ENCODE measurements around the gene UFSP1.

DNA sequence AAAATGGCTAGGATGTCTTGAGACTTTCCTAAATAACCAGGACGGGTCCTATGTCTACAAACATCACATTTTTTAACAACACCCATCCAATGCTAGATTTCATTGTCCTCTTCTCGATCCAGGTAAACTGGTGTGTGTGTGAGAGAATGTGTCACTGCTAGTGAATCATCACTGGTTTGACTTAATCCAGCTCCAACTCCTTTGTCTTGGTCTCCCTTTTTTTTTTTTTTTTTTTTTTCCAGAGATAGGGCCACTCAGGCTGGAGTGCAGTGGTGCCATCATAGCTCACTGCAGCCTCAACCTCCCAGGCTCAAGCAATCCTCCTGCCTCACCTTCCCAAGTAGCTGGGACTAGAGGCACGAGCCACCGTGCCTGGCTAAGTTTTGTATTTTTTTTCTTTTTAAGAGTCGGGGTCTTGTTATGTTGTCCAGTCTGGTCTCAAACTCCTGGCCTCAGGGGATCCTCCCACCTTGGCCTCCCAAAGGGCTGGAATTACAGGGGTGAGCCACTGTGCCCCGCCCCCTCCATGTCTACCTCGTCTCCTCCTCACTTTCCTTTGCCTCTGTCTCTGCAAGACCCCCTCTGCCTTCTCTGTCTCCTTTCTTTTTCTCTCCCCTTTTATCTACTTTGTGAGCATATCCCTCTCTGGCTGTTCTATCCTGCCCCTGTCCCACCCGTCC lies 2.2 kb upstream of the UFSP1 start:
- TF ChIP-seq, protein P1, sequence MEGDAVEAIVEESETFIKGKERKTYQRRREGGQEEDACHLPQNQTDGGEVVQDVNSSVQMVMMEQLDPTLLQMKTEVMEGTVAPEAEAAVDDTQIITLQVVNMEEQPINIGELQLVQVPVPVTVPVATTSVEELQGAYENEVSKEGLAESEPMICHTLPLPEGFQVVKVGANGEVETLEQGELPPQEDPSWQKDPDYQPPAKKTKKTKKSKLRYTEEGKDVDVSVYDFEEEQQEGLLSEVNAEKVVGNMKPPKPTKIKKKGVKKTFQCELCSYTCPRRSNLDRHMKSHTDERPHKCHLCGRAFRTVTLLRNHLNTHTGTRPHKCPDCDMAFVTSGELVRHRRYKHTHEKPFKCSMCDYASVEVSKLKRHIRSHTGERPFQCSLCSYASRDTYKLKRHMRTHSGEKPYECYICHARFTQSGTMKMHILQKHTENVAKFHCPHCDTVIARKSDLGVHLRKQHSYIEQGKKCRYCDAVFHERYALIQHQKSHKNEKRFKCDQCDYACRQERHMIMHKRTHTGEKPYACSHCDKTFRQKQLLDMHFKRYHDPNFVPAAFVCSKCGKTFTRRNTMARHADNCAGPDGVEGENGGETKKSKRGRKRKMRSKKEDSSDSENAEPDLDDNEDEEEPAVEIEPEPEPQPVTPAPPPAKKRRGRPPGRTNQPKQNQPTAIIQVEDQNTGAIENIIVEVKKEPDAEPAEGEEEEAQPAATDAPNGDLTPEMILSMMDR (IDR thresholded peaks at IDR 0.05; ENCODE audit: insufficient read depth, low read length, poor library complexity, severe bottlenecking) = no peak
- TF ChIP-seq EZH2phosphoT487 (conservative IDR thresholded peaks at IDR 0.05; ENCODE audit: low read length) = no peak

All from SU-DHL-6 (cell line).